ENCODE measurements around the gene GALNT9.

The GALNT9 gene

DNA sequence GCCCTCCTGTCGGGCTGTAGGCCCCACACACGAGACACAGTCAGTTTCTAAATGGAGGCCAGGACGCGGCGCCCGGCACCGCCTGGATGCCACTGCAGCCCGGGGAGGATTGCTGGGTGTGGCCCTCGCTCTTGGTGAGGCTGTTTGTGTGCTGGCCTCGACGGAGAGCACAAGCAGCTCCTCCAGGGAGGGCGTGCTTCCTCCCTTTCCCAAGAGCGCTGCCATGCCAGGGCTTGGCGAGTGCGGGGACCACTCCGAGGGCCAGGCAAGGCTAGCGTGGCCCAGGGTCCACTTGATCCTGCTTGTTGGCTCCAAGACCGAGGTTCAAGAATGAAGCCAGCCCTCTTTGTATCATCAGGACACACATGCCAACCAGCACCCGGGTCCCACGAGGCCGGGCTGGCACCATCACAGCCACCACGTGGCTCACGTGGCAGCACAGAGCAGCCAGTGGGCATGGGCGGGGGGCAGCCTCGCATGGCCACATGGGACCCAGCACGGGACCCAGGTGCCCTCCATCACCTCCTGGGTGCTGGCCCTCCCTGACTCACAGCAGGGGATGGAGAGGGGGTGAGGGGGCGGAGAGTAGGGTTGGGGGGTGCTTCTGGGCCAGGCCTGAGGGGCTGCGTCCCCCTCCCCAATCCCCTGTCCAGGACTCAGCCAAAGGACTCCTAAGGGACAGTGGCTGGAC lies 113.9 kb downstream of the GALNT9 start:
- DNase-seq (ENCODE audit: low read depth, low spot score), result no peak

DNA sequence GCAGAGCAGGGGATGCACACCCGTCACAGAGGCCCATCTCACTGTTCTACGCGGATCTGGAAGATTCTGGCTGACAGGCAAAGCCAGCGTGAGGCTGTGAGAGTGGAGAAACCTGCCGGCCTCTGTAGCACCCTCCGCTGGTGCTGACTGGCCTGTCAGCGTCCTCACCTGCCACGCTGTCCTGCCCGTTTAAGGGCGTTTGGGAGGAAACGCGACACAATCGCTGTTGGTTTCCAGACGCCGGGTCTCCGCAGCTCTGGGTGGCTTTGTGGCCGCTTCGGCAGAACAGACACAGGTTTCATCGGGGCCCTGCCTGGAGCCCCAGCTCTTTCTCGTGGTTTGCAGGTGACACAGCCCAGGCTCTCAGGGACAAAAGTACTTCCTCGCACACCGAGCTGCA lies 114.5 kb downstream of the GALNT9 start:
- DNase-seq (ENCODE audit: low read depth, low spot score), result no peak

GRCh38 chr12:132214161-132214476 lies 115.3 kb downstream of the GALNT9 start:
- no peak for DNase-seq (ENCODE audit: low read depth, low spot score)

- no peak for DNase-seq (ENCODE audit: low read depth, low spot score)
Observed at GRCh38 chr12:132213359-132214160, 115.8 kb downstream of the GALNT9 start.

DNA sequence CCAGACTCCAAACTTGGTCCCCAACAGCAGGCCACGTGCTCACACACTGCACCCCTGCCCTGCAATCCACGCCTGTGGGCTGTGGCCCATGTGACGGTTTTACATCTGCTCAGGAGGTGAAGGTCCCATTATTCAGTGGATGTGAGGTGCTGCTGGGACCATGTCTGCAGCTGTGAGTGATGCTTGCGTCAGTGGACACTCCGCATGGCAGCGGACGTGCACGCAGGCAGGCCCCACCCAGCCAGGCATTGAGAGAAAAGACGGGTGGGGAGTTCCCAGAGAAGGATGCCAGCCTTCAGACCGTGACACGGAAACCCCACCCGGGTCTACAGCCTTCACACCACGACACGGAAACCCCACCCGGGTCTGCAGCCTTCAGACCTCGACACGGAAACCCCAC lies 117.6 kb downstream of the GALNT9 start:
- no peak for DNase-seq (ENCODE audit: low read depth, low spot score)

- no peak for DNase-seq (ENCODE audit: low read depth, low spot score)
Observed at GRCh38 chr12:132211326-132211725, 118.1 kb downstream of the GALNT9 start.

DNA sequence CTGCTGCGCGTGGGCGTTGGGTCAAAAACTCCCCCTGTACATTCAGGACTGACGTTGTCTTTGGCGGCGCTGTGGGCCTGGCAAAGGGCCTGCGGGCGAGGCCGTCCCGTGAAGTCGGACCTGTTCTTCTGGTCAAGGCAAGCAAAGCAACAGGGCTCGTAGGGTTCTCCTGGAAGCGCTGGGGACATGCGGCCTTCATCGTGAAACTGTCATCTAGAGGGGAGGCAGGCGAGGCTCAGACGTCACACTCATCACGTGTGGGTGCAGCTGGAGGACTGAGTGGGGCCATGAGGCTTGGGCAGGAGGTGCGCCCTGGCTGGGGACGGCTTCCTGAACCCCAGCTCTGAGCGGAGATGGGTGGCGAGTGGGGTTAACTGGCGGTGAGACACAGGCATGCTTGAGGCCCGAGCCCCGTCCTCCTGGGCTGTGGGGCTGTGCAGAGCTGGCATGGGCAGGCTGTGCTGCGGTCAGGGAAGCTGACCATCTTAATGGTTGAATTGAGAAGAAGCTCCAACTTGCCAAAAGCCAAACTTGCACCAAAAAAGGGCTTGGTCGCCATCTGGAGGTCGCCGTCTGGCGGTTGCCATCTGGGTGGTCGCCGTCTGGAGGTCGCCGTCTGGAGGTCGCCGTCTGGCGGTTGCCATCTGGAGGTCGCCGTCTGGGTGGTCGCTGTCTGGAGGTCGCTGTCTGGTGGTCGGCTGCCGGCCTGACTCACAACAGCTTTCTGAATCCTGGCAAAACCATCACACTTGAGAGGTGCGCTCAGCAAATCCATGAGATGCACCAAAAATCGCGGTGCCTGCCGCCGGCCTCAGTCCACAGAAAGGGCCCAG lies 119.0 kb downstream of the GALNT9 start:
- peak; percentile 6 for DNase-seq (ENCODE audit: low read depth, low spot score)

DNA sequence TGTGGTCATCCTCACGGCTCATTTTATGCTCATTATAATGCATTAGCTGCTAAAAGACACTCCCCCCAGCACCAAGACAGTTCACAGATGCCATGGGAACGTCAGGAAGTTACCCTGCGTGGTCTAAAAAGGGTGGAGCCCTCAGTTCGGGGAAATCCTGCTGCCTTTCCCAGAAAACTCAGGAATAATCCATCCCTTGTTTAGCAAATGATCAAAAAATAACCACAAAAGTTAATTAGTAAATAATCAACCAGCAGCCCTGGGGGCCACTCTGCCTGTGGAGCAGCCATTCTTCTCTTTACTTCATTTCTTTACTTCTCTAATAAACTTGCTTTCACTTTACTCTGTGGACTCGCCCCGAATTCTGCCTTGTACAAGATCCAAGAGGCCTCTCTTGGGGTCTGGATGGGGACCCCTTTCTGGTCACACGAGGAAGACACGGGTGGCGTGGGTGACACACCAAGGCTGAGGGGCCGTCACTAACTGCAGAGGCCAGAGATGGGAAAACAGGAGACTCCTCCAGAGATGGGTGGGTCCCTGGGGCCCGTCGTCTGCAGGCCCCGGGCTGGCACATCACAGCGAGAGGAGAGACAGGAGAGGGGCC lies 119.7 kb downstream of the GALNT9 start:
- DNase-seq (ENCODE audit: low read depth, low spot score), result no peak

- no peak for DNase-seq (ENCODE audit: low read depth, low spot score)
Observed at GRCh38 chr12:132208153-132208823, 121.1 kb downstream of the GALNT9 start.

DNA sequence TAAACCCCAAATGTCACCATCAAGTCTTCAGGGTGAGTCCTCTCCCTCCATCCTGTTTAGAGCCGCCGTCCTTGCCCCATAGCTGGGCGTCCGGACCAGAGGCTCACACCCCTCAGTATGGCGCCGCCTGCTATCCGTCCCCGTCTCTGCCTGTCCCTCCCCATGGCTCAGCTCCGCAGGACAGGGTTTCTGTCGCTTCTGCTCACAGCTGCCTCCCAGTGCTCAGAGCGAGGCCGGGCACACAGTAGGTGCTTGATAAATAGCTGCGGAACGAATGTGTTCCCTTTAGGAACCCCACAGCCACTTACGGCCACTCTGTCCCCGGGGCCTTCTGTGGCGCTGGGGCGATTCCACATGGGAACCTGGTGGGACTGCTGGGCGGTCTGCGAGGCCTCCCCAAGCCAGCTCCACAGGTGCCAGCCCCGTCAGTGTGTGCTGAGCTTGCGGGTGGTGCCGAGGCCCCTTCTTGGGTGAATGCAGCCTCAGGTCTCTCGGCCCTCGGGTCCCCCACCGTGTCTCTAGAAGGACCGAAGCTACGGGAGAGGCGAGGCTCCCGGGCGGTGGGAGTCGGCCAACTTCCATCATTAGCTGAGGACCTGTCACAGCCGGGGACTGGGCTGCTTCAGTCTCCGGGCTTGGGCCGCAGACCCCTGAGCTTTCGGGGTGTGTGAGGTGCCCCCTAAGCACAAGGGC lies 122.2 kb downstream of the GALNT9 start:
- no peak for DNase-seq (ENCODE audit: low read depth, low spot score)

DNA sequence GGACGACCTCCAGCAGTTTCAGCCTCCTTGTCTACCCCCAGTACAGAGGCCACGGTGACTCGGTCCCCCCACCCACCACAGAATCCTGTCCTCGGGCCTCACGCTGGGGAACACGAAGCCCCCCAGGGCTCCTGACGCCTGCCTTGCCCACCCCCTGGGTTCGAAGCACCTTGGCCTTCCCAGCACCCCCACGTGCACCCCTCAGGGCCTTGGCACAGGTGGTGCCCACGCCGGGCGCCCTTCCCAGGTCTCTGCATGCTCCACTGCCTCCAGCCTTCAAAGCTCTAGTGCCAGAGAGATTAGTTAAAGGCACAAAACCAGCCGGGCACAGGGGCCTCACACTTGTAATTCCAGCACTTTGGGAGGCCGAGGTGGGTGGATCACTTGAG lies 123.3 kb downstream of the GALNT9 start:
- no peak for DNase-seq (ENCODE audit: low read depth, low spot score)

DNA sequence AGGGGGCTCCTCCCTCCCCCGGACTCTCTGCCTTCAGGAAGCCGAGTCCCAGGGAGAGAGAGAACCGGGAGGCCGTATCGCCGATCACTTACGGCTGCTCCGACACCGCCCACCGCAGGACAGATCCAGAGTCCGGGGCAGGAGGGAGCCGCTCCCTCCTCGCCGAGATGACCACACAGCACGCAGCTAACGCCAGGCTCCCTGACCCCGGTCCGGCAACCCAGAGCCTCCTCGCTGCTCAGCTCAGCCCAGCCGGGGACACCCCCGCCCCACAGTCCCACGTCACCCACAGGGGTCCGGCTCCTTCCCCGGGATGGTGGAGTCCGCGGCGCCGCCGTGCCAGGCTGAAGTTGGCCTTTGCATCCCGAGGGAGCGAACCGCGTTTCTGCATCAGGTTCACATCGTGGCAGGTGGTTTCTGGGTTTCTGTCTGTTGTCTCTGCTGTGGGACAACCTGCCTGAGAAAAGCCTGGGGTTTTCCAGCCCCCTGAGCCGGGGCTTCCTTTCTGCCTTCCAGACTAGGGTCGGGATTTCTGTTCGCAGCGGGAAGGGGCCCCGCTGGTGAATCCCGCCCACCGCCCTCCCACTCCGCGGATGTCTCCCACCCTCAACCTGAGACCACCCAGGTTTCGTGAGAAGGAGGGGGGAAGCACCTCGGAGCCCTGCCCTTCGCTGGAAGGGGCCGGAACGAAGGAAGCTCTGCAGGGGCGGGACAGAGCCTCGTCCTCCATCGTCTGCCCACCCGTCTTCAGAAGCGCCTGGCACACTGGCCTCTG lies 123.9 kb downstream of the GALNT9 start:
- DNase-seq (ENCODE audit: low read depth, low spot score), result peak; percentile 13

GRCh38 chr12:132204793-132205270 lies 124.6 kb downstream of the GALNT9 start:
- no peak for DNase-seq (ENCODE audit: low read depth, low spot score)

GRCh38 chr12:132204063-132204792 lies 125.2 kb downstream of the GALNT9 start:
- DNase-seq (ENCODE audit: low read depth, low spot score), result no peak

- no peak for DNase-seq (ENCODE audit: low read depth, low spot score)
Observed at GRCh38 chr12:132202929-132203721, 126.3 kb downstream of the GALNT9 start.

DNA sequence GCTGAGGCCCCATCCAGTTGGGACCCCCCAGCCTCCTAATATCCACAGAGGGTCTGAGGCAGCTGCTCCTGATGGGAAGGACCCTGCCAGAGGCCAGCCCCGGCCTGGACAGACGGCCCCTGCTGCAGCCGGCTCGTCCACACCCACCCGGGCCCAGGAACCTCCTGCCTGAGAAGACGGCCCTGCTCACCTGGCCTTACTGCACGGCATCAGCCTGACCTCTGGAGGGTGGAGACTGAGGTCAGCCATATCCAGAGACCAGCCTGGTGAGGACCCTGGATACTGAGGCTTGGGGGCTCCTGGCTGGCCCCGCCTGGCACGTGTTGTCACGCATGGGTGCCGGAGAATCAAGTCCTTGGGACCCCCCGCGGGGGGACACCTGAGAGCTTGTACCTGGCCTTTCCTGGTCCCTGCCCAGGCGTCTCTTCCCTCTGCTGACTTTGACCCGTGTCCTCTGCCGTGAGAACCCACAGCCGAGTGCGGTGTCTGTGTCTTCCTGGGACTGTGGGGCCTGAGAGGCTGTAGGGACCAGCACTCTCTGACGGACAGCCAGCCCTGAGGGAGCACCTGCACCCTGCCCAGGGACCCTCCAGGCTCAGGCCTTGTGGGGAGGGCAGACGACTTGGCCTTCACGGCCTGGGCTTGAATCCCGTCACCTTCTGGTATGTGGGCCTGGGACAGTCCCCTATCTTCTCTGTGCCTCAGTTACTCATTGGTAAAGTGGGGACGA lies 127.8 kb downstream of the GALNT9 start:
- DNase-seq (ENCODE audit: low read depth, low spot score), result no peak

DNA sequence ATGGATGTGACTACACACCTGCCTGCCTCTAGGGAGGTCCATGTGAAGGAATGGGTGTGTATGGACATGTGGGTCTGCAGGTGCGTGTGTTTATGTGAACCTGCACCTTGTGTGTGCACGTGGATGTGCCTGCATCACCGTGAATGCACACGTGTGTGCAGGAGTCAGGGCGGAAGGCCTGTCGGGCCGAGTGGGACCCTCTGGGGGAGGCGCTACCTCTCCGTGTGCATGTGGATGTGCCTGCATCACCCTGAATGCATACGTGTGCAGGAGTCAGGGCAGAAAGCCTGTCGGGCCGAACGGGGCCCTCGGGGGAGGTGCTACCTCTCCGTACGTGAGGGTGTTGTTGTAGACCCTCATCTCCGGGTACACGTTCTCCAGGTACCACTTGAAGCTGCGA lies 128.6 kb downstream of the GALNT9 start:
- no peak for DNase-seq (ENCODE audit: low read depth, low spot score)
